ENCODE measurements around the gene PDZD4. TPM values are rescaled to one million over a fixed set of nuclear protein-coding genes. Genes with fewer than 3 reads are reported as not detected.

The PDZD4 gene
- total and polyA plus RNA-seq, 2 experiments from 2014 or later, result 30.5 to 230 TPM

DNA sequence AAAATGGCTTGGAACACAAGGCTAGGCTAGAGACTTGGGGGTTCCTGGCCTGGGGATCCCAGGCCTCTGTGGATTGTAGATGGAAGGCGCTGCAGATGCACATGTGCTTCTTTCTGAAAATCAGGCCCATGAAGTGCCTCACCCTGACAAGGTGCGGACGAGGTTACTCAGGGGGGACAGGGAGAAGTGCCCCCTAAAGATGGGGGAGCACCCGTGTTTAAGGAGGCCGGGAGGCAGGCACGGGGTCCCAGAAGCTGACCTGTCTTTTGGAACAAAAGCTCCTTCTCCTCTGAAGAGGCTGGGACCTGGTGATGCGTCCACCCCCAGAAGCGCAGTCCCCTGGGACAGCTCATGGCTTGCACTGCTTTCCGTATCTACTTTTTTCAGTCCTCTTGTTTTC lies 2.4 kb downstream of the PDZD4 start:
- Histone ChIP-seq H3F3A (replicated peaks; ENCODE audit: low read depth) (no peaks in the 10 kb centered on the region), H3K4me3 (peak overlapping the region; percentile 75), H3K27ac (ENCODE audit: low read depth) (peak overlapping the region; percentile 95), H3K79me2 (replicated peaks; ENCODE audit: insufficient read depth) (peaks cover 78% of the 10 kb centered on the region), H3K4me1 (ENCODE audit: insufficient read depth) (peaks cover 28% of the 10 kb centered on the region), H3K36me3 (ENCODE audit: insufficient read depth) (no peaks in the 10 kb centered on the region), H3K27me3 (ENCODE audit: insufficient read depth) (no peaks in the 10 kb centered on the region), H4K20me1 (replicated peaks; ENCODE audit: insufficient read depth) (no peaks in the 10 kb centered on the region; the same call in 1 of the 2 replicates), H3K9me2 (ENCODE audit: insufficient read depth) (no peaks in the 10 kb centered on the region), H3K4me2 (peak overlapping the region; percentile 65), H2AFZ (no peak overlapping the region)
- Mint-ChIP-seq H3K27ac (peak overlapping the region; percentile 95; the same call in 1 of the 2 replicates), H3K4me3 (peak overlapping the region; percentile 83), H3K36me3 (ENCODE audit: low read depth) (peaks cover 22% of the 10 kb centered on the region), H3K9me3 (no peaks in the 10 kb centered on the region), H3K27me3 (ENCODE audit: insufficient read depth, low read depth, poor library complexity) (peaks cover 14% of the 10 kb centered on the region), H3K4me1 (peaks cover 43% of the 10 kb centered on the region)
- DNase-seq (ENCODE audit: low spot score) (no peak), ATAC-seq (no peak)
- no peak for TF ChIP-seq CREB1 (CRISPR knock-in tag; IDR thresholded peaks at IDR 0.05; ENCODE audit: low read depth)
- TF ChIP-seq, protein P1, sequence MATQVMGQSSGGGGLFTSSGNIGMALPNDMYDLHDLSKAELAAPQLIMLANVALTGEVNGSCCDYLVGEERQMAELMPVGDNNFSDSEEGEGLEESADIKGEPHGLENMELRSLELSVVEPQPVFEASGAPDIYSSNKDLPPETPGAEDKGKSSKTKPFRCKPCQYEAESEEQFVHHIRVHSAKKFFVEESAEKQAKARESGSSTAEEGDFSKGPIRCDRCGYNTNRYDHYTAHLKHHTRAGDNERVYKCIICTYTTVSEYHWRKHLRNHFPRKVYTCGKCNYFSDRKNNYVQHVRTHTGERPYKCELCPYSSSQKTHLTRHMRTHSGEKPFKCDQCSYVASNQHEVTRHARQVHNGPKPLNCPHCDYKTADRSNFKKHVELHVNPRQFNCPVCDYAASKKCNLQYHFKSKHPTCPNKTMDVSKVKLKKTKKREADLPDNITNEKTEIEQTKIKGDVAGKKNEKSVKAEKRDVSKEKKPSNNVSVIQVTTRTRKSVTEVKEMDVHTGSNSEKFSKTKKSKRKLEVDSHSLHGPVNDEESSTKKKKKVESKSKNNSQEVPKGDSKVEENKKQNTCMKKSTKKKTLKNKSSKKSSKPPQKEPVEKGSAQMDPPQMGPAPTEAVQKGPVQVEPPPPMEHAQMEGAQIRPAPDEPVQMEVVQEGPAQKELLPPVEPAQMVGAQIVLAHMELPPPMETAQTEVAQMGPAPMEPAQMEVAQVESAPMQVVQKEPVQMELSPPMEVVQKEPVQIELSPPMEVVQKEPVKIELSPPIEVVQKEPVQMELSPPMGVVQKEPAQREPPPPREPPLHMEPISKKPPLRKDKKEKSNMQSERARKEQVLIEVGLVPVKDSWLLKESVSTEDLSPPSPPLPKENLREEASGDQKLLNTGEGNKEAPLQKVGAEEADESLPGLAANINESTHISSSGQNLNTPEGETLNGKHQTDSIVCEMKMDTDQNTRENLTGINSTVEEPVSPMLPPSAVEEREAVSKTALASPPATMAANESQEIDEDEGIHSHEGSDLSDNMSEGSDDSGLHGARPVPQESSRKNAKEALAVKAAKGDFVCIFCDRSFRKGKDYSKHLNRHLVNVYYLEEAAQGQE (IDR thresholded peaks at IDR 0.05; ENCODE audit: unreplicated experiment), result no peak
- no peak for TF ChIP-seq ZNF462 (CRISPR knock-in tag; IDR thresholded peaks at IDR 0.05)
- TF ChIP-seq, protein P2, sequence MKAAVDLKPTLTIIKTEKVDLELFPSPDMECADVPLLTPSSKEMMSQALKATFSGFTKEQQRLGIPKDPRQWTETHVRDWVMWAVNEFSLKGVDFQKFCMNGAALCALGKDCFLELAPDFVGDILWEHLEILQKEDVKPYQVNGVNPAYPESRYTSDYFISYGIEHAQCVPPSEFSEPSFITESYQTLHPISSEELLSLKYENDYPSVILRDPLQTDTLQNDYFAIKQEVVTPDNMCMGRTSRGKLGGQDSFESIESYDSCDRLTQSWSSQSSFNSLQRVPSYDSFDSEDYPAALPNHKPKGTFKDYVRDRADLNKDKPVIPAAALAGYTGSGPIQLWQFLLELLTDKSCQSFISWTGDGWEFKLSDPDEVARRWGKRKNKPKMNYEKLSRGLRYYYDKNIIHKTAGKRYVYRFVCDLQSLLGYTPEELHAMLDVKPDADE (IDR thresholded peaks at IDR 0.05), result no peak
- no peak for TF ChIP-seq JUNB (IDR thresholded peaks at IDR 0.05; ENCODE audit: unreplicated experiment)
- TF ChIP-seq, protein P3, sequence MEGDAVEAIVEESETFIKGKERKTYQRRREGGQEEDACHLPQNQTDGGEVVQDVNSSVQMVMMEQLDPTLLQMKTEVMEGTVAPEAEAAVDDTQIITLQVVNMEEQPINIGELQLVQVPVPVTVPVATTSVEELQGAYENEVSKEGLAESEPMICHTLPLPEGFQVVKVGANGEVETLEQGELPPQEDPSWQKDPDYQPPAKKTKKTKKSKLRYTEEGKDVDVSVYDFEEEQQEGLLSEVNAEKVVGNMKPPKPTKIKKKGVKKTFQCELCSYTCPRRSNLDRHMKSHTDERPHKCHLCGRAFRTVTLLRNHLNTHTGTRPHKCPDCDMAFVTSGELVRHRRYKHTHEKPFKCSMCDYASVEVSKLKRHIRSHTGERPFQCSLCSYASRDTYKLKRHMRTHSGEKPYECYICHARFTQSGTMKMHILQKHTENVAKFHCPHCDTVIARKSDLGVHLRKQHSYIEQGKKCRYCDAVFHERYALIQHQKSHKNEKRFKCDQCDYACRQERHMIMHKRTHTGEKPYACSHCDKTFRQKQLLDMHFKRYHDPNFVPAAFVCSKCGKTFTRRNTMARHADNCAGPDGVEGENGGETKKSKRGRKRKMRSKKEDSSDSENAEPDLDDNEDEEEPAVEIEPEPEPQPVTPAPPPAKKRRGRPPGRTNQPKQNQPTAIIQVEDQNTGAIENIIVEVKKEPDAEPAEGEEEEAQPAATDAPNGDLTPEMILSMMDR (conservative IDR thresholded peaks at IDR 0.05; ENCODE audit: low read depth in 2 of 2), result no peak
- no peak for TF ChIP-seq STAT1 (IDR thresholded peaks at IDR 0.05; ENCODE audit: unreplicated experiment)
- no peak for TF ChIP-seq ZNF114 (CRISPR knock-in tag; IDR thresholded peaks at IDR 0.05)
- no peak for TF ChIP-seq EZH2 (IDR thresholded peaks at IDR 0.05; ENCODE audit: low read depth, unreplicated experiment)
- TF ChIP-seq EZH2phosphoT487 (IDR thresholded peaks at IDR 0.05; ENCODE audit: unreplicated experiment), result no peak
- TF ChIP-seq ZNF331 (CRISPR knock-in tag; IDR thresholded peaks at IDR 0.05; ENCODE audit: low read depth), result no peak
- TF ChIP-seq NANOG (IDR thresholded peaks at IDR 0.05; ENCODE audit: borderline replicate concordance), result no peak
- TF ChIP-seq POLR2AphosphoS5 (IDR thresholded peaks at IDR 0.05; ENCODE audit: low read depth), result no peak

Data from GM23338 (cell line).